ENCODE data around the gene PDHA1. TPM values are rescaled to one million over a fixed set of nuclear protein-coding genes. Genes with fewer than 3 reads are reported as not detected.
A peak's percentile ranks its signal among the peaks of the same experiment; 100 is the strongest.

The PDHA1 gene
- total RNA-seq, 1 experiment from 2014 or later = 214 TPM

DNA sequence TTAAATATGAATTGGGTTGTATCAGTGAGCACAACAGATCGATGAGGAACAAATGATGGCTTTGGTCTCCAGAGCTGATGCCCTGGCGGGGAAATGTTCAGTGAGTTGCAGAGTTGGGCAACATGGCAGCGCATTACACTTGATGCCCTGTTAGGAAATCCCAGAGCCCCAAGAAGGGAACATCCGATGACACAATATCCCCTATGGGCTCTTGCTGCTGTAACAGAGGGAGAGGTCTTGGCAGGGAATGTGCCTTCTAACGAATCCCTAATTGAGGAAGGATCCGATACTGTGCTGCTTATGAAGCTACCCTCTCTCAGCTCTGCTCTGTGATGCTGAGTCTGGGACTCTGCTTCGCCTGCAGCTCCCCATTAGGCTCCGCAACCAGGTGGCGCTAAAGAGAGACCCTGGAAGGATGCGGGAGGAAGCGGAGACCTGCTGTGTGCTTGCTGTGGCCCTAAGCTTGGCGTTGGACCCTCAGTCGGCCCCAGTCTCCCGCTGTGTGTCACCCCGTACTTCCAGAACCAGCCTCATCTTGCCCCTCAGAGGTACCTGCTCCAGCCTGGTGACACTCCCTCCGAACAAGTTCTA, 38.9 kb downstream of the PDHA1 start:
- H2BK120ac ChIP-seq (ENCODE audit: low read depth, low read length, poor library complexity, severe bottlenecking) = no peak overlapping the region
- no peak overlapping the region for H4K91ac ChIP-seq (ENCODE audit: insufficient read length, low read depth, low read length)
- no peak overlapping the region for H2AK5ac ChIP-seq (ENCODE audit: insufficient read length, low read length)
- no peak overlapping the region for H3K4me3 Mint-ChIP-seq
- H3K4me2 ChIP-seq (ENCODE audit: insufficient read depth, insufficient read length, low read length) = no peak overlapping the region
- no peak overlapping the region for H2BK15ac ChIP-seq (ENCODE audit: low read depth, low read length)
- H3K9me3 Mint-ChIP-seq = peaks cover 75 to 77% of the 10 kb centered on the region in 2 experiments
- TF ChIP-seq, protein P1, sequence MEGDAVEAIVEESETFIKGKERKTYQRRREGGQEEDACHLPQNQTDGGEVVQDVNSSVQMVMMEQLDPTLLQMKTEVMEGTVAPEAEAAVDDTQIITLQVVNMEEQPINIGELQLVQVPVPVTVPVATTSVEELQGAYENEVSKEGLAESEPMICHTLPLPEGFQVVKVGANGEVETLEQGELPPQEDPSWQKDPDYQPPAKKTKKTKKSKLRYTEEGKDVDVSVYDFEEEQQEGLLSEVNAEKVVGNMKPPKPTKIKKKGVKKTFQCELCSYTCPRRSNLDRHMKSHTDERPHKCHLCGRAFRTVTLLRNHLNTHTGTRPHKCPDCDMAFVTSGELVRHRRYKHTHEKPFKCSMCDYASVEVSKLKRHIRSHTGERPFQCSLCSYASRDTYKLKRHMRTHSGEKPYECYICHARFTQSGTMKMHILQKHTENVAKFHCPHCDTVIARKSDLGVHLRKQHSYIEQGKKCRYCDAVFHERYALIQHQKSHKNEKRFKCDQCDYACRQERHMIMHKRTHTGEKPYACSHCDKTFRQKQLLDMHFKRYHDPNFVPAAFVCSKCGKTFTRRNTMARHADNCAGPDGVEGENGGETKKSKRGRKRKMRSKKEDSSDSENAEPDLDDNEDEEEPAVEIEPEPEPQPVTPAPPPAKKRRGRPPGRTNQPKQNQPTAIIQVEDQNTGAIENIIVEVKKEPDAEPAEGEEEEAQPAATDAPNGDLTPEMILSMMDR (conservative IDR thresholded peaks at IDR 0.05) = peak; percentile 70
- H3K79me1 ChIP-seq (ENCODE audit: insufficient read depth, low read depth, low read length, poor library complexity, severe bottlenecking) = no peaks in the 10 kb centered on the region
- H3K36me3 Mint-ChIP-seq (ENCODE audit: insufficient read depth in 1 of 3, low read depth in 3 of 3) = peaks cover 0 to 3% (median 2%) of the 10 kb centered on the region in 3 experiments; a peak in 6 of 7 replicates
- H3K9ac ChIP-seq (ENCODE audit: extremely low read depth, insufficient read length, low read length) = no peak overlapping the region
- H2AFZ ChIP-seq (ENCODE audit: low read length) = no peak overlapping the region
- no peaks in the 10 kb centered on the region for H3K79me2 ChIP-seq (ENCODE audit: insufficient read depth, low read length)
- no peak overlapping the region for H3K14ac ChIP-seq (ENCODE audit: insufficient read depth, low read length)
- H3K9me3 ChIP-seq (ENCODE audit: control insufficient read depth, low read depth, low read length) = peaks cover 30% of the 10 kb centered on the region
- no peaks in the 10 kb centered on the region for H3K27me3 ChIP-seq (ENCODE audit: insufficient read depth, low read length)
- H4K5ac ChIP-seq (ENCODE audit: insufficient read length, low read depth, low read length) = no peak overlapping the region
- H2BK20ac ChIP-seq (ENCODE audit: low read depth, low read length, poor library complexity, severe bottlenecking) = no peak overlapping the region
- no peak overlapping the region for H3K27ac Mint-ChIP-seq
- no CpG with 5 or more reads among the region's 16 CpGs for WGBS (ENCODE audit: extremely low coverage, insufficient read length, low lambda C conversion rate)
- no peak overlapping the region for H3K23ac ChIP-seq (ENCODE audit: insufficient read length, low read depth, low read length)
- no peaks in the 10 kb centered on the region for H3K4me1 Mint-ChIP-seq
- no peaks in the 10 kb centered on the region; the same call in 1 of the 2 replicates for H3K27me3 Mint-ChIP-seq (ENCODE audit: low read depth)
- no peak overlapping the region for H2BK5ac ChIP-seq (ENCODE audit: insufficient read length, low read length)
- H4K8ac ChIP-seq (replicated peaks; ENCODE audit: insufficient read length, low read depth, low read length) = no peak overlapping the region
- H3K4ac ChIP-seq (ENCODE audit: low read depth, low read length) = no peak overlapping the region
- no peak overlapping the region for H3K56ac ChIP-seq (ENCODE audit: insufficient read length, low read depth, low read length)
- H3T11ph ChIP-seq (ENCODE audit: low read length) = no peak overlapping the region
- no peak overlapping the region for H2BK12ac ChIP-seq (ENCODE audit: insufficient read length, low read depth, low read length)
- no peaks in the 10 kb centered on the region for H3K23me2 ChIP-seq (ENCODE audit: insufficient read length, low read depth, low read length, poor library complexity, severe bottlenecking)
- peak; percentile 76 for DNase-seq
- no peak overlapping the region for H3K18ac ChIP-seq (ENCODE audit: insufficient read length, low read depth, low read length)
- no peaks in the 10 kb centered on the region for H3K4me1 ChIP-seq (ENCODE audit: insufficient read depth, low read length)
- no peaks in the 10 kb centered on the region for H4K20me1 ChIP-seq (ENCODE audit: control insufficient read depth, insufficient read depth, insufficient read length)
- H3K27ac ChIP-seq (ENCODE audit: insufficient read length, low read depth, low read length) = no peak overlapping the region

All from H9 (cell line).